ENCODE data around the gene PLEKHA5.

The PLEKHA5 gene

GRCh38 chr12:19140381-19141236 is 11.1 kb downstream of the PLEKHA5 start:
- no peak for TF ChIP-seq CTCF (IDR thresholded peaks at IDR 0.05; ENCODE audit: low read depth, low read length, missing control alignments)
- DNase-seq (ENCODE audit: low read depth) = no peak
- H3K4me3 ChIP-seq (ENCODE audit: low read depth, low read length) = no peak overlapping the region

- H3K4me3 ChIP-seq (ENCODE audit: low read depth, low read length) = no peak overlapping the region
- no peak for TF ChIP-seq CTCF (IDR thresholded peaks at IDR 0.05; ENCODE audit: low read depth, low read length, missing control alignments)
- DNase-seq (ENCODE audit: low read depth) = no peak
Measured at GRCh38 chr12:19142499-19142898, 13.0 kb downstream of the PLEKHA5 start.

GRCh38 chr12:19144287-19144686 is 14.8 kb downstream of the PLEKHA5 start:
- no peak overlapping the region for H3K4me3 ChIP-seq (ENCODE audit: low read depth, low read length)
- TF ChIP-seq CTCF (IDR thresholded peaks at IDR 0.05; ENCODE audit: low read depth, low read length, missing control alignments) = no peak
- DNase-seq (ENCODE audit: low read depth) = no peak

GRCh38 chr12:19144985-19145384 is 15.5 kb downstream of the PLEKHA5 start:
- no peak for DNase-seq (ENCODE audit: low read depth)
- TF ChIP-seq CTCF (IDR thresholded peaks at IDR 0.05; ENCODE audit: low read depth, low read length, missing control alignments) = no peak
- H3K4me3 ChIP-seq (ENCODE audit: low read depth, low read length) = no peak overlapping the region

- TF ChIP-seq CTCF (IDR thresholded peaks at IDR 0.05; ENCODE audit: low read depth, low read length, missing control alignments) = no peak
- DNase-seq (ENCODE audit: low read depth) = no peak
- no peak overlapping the region for H3K4me3 ChIP-seq (ENCODE audit: low read depth, low read length)
Measured at GRCh38 chr12:19148860-19149259, 19.3 kb downstream of the PLEKHA5 start.

- no peak for TF ChIP-seq CTCF (IDR thresholded peaks at IDR 0.05; ENCODE audit: low read depth, low read length, missing control alignments)
- DNase-seq (ENCODE audit: low read depth) = no peak
- no peak overlapping the region for H3K4me3 ChIP-seq (ENCODE audit: low read depth, low read length)
Measured at GRCh38 chr12:19150273-19150900, 20.9 kb downstream of the PLEKHA5 start.
